DOHH2 (cell line): ENCODE measurements around the gene AKR1C3.
"Not testable (repeated sequence)": the region's sequence is repeated elsewhere in the genome, so short reads cannot be mapped to it uniquely, and the experiment has no call there.

ENCODE experiments used
- H3F3A ChIP-seq: fragments of 200-600 bp; sonication (generic), shearing (Covaris generic); 2 replicates; pipeline ENCODE4 v1.6.0; 2016; ENCODE audit warnings: antibody characterized with exemption, mild to moderate bottlenecking; ENCODE audit not compliant: control insufficient read depth, insufficient read depth
- H3K27ac ChIP-seq: fragments of 200-600 bp; sonication (generic); 2 replicates; pipeline ENCODE4 v1.5.1; 2014; ENCODE audit warnings: low read depth, mild to moderate bottlenecking, low read length, moderate library complexity
- H3K27me3 ChIP-seq: fragments of 200-600 bp; sonication (generic); 2 replicates; pipeline ENCODE4 v1.6.1; 2014; ENCODE audit warnings: mild to moderate bottlenecking, low read length, mixed read lengths; ENCODE audit not compliant: control insufficient read depth
- H3K36me3 ChIP-seq: fragments of 200-600 bp; sonication (generic); 2 replicates; pipeline ENCODE4 v1.6.1; 2014; ENCODE audit warnings: mild to moderate bottlenecking, low read length, moderate library complexity, mixed read lengths; ENCODE audit not compliant: control insufficient read depth
- H3K4me1 ChIP-seq: fragments of 200-600 bp; sonication (generic); 2 replicates; pipeline ENCODE4 v1.6.1; 2014; ENCODE audit warnings: mild to moderate bottlenecking, low read length, mixed read lengths; ENCODE audit not compliant: control insufficient read depth
- H3K4me2 ChIP-seq: fragments of 200-600 bp; sonication (generic); 2 replicates; pipeline ENCODE4 v1.6.0; 2014; ENCODE audit warnings: mild to moderate bottlenecking, low read length, moderate library complexity
- H3K4me3 ChIP-seq: fragments of 200-600 bp; sonication (generic); 2 replicates; pipeline ENCODE4 v1.5.1; 2014; ENCODE audit warnings: mild to moderate bottlenecking, low read length, mixed read lengths
- H3K79me2 ChIP-seq: fragments of 200-600 bp; sonication (generic); 2 replicates; pipeline ENCODE4 v1.6.1; 2014; ENCODE audit warnings: mild to moderate bottlenecking, low read length, mixed read lengths; ENCODE audit not compliant: control insufficient read depth
- H3K9me2 ChIP-seq: fragments of 200-600 bp; sonication (generic); replicated peaks from 2 replicates; pipeline ENCODE4 v1.6.1; 2014; ENCODE audit warnings: mild to moderate bottlenecking, low read length, mixed read lengths; ENCODE audit not compliant: control insufficient read depth
- H3K9me3 ChIP-seq: fragments of 200-600 bp; sonication (generic); 2 replicates; pipeline ENCODE4 v1.6.1; 2014; ENCODE audit warnings: antibody characterized with exemption, low read length, mixed read lengths; ENCODE audit not compliant: control insufficient read depth, insufficient read depth
- H4K20me1 ChIP-seq: fragments of 200-600 bp; sonication (generic); 2 replicates; pipeline ENCODE4 v1.6.0; 2014; ENCODE audit warnings: low read depth, mild to moderate bottlenecking, antibody characterized with exemption, low read length, moderate library complexity; ENCODE audit not compliant: control insufficient read depth, insufficient read depth
- EZH2phosphoT487 ChIP-seq: fragments of 200-600 bp; sonication (generic); IDR thresholded peaks from 2 replicates; pipeline ENCODE4 v1.6.1; 2017; ENCODE audit warnings: borderline replicate concordance, mild to moderate bottlenecking, antibody characterized with exemption, low read length, moderate library complexity, mixed read lengths
- TF ChIP-seq, protein P1 (sequence below): fragments of 200-600 bp; sonication (generic); IDR thresholded peaks from one replicate; pipeline ENCODE4 v1.5.1; 2014; ENCODE audit warnings: antibody characterized with exemption, mild to moderate bottlenecking, low read depth, low read length; ENCODE audit not compliant: poor library complexity, severe bottlenecking

AKR1C3 gene

DNA sequence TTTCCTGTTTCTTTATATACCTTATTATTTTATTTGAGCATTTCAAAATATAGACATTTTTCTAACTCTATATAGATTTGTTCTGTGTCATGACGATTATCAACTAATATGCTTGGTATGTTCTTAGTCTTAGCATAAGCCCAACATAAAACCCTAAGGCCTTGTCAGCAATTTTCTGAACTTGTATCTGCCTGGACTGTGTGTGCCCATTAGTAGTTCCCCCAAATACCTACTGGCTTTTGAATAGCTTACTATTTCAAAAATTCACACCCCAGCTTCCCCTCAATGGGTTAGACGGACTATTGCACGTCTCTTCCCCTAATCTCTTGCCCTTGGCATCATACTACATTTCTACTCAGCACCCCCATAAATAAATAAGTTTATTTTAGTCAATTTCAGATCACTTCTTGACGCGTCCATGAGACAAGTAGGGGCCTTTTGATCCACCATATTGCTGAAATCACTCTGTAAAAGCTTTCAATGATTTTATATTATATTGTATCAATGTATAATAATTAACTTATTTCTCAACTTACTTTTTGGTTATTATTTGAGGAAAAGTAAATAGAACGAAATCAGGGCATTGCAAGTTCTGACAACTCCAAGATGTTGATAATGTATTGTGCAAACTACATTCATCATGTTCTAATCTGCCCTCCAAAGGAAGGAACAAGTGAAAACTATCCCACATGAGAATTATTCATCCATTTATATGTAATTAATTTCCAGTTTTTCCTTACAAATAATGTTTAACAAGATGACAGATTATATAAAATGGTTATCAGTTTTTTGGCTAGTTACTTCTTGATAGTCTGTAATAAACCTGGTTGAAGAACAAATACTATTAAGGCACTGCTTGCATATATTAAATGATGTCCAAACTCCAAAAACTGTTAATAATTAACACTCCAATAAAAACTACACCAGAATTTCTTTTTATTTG is 1.1 kb upstream of the AKR1C3 start:
- H3F3A ChIP-seq: no peaks in the 10 kb centered on the region
- H3K4me1 ChIP-seq: no peaks in the 10 kb centered on the region
- TF ChIP-seq EZH2phosphoT487: no peak
- TF ChIP-seq, protein P1, sequence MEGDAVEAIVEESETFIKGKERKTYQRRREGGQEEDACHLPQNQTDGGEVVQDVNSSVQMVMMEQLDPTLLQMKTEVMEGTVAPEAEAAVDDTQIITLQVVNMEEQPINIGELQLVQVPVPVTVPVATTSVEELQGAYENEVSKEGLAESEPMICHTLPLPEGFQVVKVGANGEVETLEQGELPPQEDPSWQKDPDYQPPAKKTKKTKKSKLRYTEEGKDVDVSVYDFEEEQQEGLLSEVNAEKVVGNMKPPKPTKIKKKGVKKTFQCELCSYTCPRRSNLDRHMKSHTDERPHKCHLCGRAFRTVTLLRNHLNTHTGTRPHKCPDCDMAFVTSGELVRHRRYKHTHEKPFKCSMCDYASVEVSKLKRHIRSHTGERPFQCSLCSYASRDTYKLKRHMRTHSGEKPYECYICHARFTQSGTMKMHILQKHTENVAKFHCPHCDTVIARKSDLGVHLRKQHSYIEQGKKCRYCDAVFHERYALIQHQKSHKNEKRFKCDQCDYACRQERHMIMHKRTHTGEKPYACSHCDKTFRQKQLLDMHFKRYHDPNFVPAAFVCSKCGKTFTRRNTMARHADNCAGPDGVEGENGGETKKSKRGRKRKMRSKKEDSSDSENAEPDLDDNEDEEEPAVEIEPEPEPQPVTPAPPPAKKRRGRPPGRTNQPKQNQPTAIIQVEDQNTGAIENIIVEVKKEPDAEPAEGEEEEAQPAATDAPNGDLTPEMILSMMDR: no peak
- no peaks in the 10 kb centered on the region for H3K79me2 ChIP-seq
- H3K4me3 ChIP-seq: no peak overlapping the region
- H3K27ac ChIP-seq: no peak overlapping the region
- H4K20me1 ChIP-seq: no peaks in the 10 kb centered on the region
- no peak overlapping the region for H3K4me2 ChIP-seq
- H3K9me3 ChIP-seq: no peaks in the 10 kb centered on the region
- no peaks in the 10 kb centered on the region for H3K36me3 ChIP-seq
- peaks cover 4% of the 10 kb centered on the region; the same call in 1 of the 2 replicates for H3K27me3 ChIP-seq
- no peaks in the 10 kb centered on the region for H3K9me2 ChIP-seq

DNA sequence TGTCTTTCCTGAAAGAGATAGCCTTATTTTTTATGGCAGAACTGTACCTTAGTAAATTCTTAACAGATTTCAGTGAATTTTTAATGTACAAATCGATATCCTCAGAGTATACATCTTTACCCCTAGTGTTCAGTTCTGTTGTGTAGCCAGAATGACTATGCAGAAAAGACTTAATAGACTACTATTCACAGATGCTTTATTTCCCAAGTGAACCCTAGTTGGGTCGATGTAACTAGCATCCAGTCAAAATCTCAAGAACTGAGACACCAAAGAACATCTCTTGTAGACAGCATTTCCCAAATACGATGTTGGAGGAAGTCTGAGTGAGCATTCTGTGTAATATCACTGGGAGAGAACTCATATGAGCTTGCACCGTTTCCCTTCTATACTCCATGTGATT is 1.5 kb downstream of the AKR1C3 start:
- H3K9me3 ChIP-seq: no peaks in the 10 kb centered on the region
- no peak overlapping the region for H3K27ac ChIP-seq
- H3K79me2 ChIP-seq: no peaks in the 10 kb centered on the region
- H3K4me3 ChIP-seq: no peak overlapping the region
- peaks cover 4% of the 10 kb centered on the region; the same call in 1 of the 2 replicates for H3K27me3 ChIP-seq
- H3K36me3 ChIP-seq: no peaks in the 10 kb centered on the region
- no peaks in the 10 kb centered on the region for H4K20me1 ChIP-seq
- H3K4me1 ChIP-seq: no peaks in the 10 kb centered on the region
- TF ChIP-seq, protein P1: no peak
- no peak for TF ChIP-seq EZH2phosphoT487
- no peaks in the 10 kb centered on the region for H3K9me2 ChIP-seq
- H3K4me2 ChIP-seq: no peak overlapping the region
- H3F3A ChIP-seq: no peaks in the 10 kb centered on the region

DNA sequence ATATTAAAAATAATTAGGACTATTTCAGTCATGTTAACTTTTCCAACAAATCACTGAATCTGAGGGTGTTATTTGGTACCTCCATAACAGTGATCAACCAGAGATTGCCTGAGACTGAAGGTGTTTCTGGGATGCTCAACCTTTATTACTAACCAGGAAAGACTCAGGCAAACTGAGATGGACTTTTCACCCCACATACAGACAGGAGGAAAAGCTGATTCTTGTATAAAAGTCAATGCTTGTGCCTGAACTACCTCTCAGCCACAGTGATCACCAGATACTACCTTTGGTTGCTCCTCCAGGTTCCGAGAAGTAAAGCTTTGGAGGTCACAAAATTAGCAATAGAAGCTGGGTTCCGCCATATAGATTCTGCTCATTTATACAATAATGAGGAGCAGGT is 1.9 kb downstream of the AKR1C3 start:
- Histone ChIP-seq H3F3A (no peaks in the 10 kb centered on the region), H3K4me2 (no peak overlapping the region), H3K27me3 (peaks cover 4% of the 10 kb centered on the region; the same call in 1 of the 2 replicates), H3K4me3 (no peak overlapping the region), H3K79me2 (no peaks in the 10 kb centered on the region), H3K27ac (no peak overlapping the region), H4K20me1 (no peaks in the 10 kb centered on the region), H3K9me3 (no peaks in the 10 kb centered on the region), H3K4me1 (no peaks in the 10 kb centered on the region), H3K9me2 (no peaks in the 10 kb centered on the region), H3K36me3 (no peaks in the 10 kb centered on the region)
- TF ChIP-seq EZH2phosphoT487: no peak
- TF ChIP-seq, protein P1: no peak

DNA sequence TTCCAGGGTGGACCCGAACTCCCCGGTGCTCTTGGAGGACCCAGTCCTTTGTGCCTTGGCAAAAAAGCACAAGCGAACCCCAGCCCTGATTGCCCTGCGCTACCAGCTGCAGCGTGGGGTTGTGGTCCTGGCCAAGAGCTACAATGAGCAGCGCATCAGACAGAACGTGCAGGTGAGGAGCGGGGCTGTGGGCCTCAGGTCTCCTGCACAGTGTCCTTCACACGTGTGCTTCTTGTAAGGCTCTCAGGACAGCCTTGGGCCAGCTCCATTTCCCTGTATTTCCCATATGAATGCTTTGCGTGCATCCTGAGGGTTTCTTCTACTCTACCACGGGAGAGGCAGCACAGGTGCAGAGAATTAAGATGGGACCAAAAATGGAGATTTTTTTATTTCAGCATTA is 8.3 kb downstream of the AKR1C3 start:
- not testable (repeated sequence) for H3K27me3 ChIP-seq, H3K4me3 ChIP-seq, H4K20me1 ChIP-seq, H3K4me2 ChIP-seq, H3F3A ChIP-seq, H3K79me2 ChIP-seq, H3K36me3 ChIP-seq, H3K4me1 ChIP-seq, H3K9me2 ChIP-seq, H3K9me3 ChIP-seq, H3K27ac ChIP-seq
